Lung microvascular endothelial cell (primary cell): ENCODE data around the gene BLMH. TPM values are rescaled to one million over a fixed set of nuclear protein-coding genes. Genes with fewer than 3 reads are reported as not detected.

Experiments
- DNase-seq, 2 donors: peaks; one replicate each; pipeline versions ENCODE4 v3.0.0 to v3.0.0-alpha.2; 2010; ENCODE audit warnings: low read depth in 2 of 2
- total RNA-seq: library from RNA; depleted of rRNA; stranded (reverse); fragments of >200 nt; gene quantifications from 2 replicates; pipeline ENCODE4 v1.2.1, GENCODE V29; 2014

Gene BLMH
- total RNA-seq, 1 donor from 2014 or later = 33.1 TPM

DNA sequence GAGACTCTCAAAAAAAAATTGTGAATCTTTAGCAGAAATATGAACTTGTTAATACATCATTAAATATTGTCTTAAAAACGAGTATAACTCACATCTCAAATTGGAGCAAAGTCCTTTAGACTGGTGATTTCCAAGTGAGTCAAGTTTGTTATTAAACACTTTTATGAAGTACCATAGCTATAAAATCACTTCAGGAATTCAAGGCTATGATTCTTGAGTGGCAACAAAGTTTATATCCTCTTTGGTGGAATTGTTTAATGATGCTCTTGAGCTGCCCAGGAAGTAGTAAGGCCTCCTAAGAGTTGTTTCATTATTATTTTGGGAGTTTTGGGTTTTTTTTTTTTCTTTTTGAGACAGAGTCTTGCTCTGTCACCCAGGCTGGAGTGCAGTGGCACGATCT is 16.7 kb upstream of the BLMH start:
- DNase-seq = no peak

DNA sequence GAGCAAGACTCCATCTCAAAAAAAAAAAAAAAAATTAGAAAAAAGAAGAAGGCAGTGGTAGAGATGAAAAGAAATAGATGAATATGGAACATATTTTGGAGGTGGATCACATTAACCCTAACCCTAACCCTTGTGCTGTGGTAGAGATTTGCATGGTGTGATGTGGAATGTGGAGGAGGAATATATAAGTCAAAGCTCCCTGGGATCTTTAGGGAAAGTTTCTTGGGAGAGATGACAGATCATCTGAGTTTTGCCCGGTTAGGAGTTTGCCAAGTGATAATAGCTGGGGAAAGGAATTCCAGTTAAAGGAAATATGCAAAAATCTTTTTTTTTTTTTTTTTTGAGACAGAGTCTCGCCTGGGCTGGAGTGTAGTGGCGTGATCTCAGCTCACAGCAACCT is 13.0 kb upstream of the BLMH start:
- DNase-seq = no peak

DNA sequence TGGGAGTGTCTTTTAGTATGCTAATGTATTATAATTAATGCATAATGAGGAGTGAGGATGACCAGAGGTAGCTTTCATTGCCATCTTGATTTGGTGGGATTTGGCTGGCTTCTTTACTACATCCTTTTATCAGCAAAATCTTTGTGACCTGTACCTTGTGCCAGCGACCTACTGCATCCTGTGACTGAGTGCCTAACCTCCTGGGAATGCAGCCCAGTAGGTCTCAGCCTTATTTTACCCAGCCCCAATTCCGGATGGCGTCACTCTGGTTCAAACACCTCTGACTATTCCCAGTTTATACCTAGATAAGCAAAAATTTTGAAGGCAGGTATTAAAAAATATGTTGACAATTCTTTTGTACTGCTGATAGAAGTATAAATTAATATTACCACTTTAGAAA is 10.5 kb upstream of the BLMH start:
- DNase-seq = no peak

DNA sequence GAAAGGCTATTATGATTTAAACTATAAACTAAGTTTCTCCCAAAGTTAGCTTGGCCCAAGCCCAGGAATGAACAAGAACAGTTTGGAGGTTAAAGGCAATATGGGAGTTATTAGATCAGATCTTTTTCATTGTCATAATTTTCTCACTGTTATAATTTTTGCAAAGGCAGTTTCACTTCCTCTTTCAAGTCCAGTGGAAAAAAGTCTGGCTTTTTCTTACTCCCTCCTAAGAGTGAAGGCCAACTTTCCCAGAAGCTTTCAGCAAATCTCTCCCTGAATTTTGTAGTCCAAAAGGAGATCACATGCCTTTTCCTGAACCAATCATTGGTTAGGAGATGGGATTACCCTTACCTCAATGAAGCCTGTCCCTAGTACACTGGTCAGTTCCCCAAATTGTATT is 9.1 kb upstream of the BLMH start:
- DNase-seq = no peak

DNA sequence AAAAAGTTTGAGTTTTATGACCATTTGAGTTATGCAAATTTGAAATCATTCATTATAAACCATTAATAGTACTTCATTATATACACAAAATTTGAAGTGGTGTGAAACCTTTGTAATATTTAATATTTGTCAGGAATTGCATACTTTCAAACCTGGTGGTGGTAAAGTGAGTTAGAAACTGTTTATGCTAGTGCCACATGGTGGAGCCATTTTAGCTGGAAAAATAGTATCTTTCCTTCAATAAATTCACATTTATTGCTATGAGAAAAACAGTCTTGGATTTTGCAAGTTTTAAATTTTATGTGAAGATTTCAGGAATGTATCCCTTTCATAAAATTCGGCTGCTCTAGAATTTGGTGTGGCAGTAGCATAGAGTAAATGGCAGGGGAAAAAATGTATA is 7.3 kb upstream of the BLMH start:
- peak; percentile 26 to 60 for DNase-seq

DNA sequence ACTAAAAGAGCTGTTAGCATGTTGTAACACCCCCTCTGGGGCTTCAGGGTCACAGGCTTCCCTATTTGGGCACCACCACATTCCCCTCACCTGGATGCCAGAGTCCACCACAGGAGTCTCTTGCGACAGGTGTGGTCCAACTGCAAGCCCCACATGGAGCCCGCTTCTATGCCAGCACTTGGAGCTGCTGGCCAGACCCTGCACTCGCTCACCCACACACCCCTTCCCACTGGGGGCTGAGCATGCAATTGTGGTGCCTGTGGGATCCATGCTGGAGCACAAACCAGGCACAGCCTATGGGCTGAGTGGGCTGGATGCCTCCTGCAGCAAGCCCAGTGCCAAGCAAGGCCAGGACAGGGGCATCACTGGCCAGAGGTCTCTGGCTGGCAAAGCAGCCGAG is 6.0 kb upstream of the BLMH start:
- no peak for DNase-seq

DNA sequence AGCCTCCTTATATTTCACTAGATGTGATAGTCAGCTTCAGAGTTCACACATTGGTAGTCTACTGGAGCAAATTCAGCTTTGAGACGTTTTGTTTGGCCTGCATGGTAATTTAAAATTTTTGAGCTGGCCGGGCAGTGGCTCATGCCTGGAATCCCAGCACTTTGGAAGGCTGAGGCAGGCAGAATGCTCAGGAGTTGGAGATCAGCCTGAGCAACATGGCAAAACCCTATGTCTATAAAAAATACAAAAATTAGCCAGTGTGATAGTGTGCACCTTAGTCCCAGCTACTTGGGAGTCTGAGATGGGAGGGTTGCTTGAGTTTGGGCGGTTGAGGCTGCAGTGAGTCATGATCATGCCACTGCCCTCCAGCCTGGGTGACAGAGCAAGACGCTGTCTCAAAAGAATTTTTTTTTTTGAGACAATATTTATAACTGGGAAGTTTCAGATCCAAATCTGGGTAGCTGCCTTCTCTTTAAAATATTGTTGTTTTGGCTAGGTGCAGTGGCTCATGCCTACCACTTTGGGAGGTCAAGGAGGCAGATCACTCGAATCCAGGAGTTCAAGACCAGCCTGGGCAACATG is 4.8 kb upstream of the BLMH start:
- no peak for DNase-seq

DNA sequence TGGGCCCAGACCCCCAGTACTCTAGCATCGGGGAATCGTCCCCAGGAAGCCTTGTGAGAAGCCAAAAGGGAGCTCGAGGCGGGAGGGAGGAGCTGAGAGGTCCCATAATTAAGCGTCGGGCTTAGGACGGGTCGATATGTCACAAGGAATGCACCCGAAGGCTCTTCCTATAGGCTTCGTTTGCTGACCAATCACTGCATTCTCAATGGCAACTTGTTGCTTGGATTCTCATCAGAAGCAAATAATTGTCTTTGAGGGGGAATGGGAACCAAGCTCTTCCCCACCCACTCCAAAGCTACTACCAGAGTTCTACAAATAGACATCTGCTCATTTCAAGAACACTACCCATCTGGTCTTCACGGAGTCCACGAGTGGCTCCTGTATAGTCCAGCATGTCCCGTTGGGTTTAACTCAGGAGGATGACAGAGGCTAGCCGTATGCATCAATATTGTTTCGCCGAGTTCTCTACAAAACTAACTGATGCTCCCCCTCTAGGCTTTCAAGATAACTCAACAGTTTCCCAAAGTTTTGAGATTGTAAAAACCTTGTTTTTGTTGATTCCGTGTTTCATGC is 628 bp upstream of the BLMH start:
- peak in 1 of 2 donors; percentile 37 for DNase-seq

DNA sequence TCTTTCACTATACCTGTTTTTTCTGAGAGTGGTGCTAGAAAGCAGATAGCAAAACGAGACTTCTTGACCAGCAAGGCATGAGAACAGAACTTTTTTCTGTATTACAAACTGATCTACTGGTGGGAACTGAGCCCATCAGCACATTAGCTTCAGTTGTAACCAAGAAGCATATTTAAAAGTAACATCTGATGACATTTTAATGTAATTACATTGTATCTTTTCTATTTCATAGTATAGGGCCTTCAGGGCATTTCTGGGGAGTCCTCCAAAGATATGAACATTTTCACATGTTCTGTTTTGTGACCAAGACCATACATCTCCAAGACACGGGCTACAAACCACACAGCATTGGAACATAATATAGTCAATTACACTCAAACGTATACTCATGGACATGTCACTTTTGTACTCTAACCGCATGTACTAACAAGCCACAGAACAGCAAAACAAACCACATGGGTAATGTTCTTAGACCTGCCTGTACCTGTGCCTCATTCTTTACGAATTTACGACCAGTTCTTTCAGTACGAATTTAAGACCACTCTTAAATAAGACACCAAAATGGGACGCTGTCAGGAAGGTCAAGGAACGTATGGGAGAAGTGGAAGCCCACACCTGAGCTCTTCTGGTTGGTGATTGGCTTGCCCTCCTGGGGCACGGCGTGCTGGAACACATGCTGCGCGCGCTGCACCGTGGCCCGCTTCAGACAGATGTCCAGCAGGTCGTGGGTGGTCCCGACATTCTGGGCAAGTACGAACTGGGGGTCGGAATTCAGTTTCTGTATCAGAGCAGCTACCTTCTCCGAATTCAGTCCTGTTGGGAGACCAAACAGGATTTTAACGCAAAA is 825 bp downstream of the BLMH start:
- peak; percentile 45 to 59 for DNase-seq

DNA sequence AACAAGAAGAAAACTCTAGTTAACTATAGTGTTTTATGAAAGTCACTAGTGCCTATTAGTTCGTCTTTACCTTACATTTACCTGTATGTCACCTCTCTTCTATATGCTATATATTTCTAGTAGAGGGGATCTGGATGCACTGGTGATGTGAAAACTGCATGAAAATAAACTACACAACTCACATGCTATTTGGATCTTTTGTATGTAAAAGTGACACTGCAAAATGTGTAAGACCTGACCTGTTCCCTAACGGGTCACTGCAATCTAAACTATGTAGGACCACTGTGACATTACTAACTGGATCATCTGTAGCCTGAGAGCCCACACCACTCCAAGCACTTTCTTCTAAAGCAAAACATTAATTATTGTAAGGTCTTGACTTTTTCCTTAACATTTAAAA is 1.7 kb downstream of the BLMH start:
- no peak for DNase-seq

DNA sequence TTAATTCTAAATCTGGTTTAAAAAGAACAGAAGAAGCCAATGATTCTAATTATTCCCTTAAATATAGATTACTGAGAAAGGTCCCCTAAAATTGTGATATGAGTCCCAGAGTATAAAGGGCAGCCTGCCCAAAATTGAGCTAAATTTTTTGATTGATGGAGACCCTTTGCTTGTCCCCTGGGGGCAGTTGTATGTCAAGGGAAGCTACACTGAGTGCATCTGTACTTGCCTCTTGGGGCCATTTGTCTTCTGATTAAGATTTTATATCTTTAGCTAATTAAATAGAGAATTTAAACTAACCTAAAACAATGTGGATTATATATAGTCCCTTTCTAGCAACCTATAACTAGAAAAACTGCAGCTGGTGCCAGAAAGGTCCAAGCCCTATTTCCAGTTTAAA is 12.6 kb downstream of the BLMH start:
- no peak for DNase-seq

DNA sequence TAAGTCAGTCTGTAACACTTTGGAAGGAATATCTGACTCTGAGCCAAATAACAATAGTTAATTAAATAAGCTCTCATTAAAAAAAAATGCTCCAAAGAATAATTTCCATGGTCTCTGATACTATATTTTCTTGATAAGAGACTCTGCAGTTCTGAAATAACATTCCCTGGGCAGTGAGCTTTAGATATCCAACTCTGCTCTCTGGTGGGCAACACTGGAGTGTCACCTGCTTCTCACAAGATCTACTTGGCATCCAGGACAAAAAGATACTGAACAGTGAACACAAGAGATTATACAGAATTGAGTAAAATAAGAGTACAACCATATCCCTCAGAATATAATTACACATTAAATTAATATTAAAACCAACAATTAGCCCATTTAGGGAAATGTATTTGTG is 13.7 kb downstream of the BLMH start:
- DNase-seq = peak; percentile 72 to 87

DNA sequence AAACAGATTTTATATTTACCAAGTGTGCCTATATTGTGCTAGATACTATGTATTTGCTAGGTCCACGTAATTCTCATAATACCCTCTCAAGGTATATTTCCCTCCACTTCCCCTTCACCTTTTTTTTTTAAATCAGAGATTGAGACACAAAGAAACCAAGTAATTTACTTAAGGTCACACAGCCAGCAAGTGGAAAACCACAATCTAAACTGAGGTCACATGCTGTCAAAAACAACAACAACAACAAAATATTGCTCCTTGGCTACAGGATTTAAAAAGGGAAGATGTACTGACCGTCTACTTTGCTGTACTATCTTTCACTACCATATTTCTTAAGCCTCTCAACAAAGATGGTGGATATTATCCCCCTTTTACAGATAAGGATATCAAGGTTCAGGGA is 15.8 kb downstream of the BLMH start:
- DNase-seq = no peak

DNA sequence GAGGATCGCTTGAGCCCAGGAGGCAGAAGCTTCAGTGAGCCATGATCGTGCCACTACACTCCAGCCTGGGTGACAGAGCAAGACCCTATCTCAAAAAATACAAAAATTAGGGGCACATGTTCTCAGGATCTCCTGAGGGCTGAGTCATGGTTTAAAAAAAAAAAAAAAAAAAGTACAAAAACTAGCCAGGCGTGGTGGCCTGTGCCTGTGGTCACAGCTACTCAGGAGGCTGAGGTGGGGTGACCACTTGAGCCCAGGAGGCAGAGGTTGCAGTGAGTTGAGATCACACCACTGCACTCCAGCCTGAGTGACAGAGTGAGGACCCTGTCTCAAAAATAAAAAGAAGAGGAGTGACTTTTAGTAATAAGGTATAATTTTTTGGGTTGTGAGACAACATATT is 16.9 kb downstream of the BLMH start:
- DNase-seq = no peak

DNA sequence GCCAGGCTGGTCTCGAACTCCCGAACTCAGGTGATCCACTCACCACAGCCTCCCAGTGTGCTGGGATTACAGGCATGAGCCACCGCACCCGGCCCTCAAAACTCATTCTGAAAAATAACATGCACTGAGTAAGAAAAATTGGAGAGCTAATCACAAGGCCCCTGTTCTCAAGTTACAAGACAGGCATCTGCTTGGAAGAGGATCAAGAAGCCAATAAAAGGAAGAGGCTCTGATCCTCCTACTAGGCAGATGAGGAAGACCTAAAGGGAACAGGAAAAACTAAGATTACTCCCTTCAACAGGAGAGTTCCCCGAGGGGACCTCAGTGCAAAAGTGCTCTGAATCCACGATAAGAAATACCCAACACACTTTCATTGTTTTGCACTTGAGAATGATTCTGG is 18.4 kb downstream of the BLMH start:
- no peak for DNase-seq

DNA sequence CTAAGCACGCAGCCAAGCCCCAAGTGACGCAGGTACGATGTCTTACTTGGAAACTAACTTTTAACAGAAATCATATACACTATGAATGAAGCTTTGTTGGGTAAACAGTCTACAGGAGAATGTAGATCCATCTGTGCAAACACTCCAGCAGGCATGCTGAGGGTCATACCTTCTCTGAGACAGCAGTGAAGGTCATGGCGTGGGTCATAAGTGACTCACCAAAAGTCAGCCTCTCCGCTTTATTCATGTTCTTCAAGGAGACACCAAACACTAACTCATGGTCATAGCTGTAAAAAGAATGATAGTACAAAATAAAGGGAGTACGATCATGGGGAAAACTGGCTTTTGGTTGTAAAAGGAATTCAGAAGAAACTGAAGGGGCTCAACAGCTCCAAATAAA is 20.6 kb downstream of the BLMH start:
- DNase-seq = peak in 1 of 2 donors; percentile 61

DNA sequence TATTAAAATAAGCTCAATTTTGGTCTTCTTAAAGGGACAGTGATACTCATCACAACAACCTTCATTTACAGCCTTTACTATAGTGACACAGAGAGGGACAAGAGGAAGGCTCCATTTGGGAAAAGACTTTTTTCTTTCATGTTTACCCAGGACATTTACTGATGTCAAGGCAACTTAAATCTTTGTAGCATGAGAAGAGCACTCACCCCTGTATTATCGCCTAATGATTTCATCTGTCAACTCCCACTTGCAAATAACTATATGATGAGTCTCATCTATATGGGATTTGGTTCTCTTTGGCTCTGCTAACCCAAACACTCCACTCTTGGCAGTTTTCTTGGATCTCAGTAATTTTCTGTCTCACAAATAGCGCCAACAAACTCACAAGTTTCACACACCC is 24.1 kb downstream of the BLMH start:
- DNase-seq = no peak

DNA sequence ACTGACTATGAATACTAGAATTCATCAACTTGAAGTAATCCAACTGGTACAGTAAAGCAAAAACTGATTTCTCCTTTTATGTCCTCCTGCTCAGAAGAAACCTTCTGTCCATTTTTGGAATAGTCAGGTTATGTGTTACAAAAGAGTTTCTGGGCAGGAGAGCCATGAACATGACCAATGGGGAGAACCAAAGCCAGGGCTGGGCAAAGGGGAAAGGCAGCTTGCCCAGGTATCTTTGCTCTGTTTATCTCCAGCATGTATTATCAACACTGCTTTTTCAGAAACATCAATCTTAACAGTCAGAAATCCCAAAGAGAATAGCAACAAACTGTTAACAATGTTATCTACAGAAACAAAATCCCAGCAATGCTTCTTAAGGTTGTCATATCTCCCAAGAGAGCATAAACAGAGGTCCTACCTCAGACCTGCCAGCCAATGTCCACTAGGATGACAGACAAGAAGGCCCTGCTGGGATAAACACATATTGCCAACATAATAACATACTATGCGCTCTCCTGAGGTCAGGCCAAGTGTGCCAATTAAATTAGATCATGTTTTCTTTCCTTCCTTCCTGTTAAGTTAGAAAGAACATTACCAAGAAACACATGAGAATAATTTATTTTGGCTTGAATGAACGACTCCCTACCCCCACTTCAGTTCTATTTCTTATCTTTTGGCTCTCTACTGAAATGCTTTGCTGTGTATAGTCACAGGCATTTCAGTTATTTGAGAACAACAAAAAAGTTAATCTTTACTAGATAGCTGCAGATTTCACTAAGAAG is 28.0 kb downstream of the BLMH start:
- DNase-seq = peak; percentile 48 to 67

DNA sequence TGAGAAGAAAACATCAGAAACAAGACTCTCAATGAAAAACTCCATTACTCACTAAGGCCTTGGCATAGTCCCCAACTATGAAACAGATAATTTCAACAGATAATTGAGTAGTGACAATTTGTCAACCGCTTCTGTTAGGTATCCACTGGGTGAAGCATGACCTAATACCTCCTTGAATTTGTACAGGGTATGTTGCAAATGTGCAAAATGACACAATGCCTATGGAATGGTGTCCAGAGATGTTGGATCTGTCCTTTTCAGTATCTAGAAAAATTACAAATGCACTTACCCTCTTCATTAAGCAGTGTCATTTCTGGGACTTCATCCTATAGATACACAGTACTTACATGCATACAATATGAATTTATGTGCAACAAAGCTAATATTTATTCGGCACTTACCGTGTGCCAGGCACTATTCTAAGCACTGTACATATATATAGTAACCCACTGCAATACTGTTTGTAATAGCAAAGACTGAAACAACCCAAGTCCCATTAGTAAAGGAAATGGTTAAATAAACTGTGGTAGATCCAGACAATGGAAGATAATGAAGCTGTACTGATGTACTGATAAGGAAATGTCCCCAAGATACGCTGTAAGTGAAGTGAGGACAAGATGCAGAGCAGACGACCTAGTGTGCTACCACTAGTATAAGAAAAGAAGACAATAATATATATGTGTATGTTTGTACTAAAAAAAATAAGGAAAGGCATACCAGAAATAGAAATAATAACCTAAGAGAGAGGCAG is 34.8 kb downstream of the BLMH start:
- peak in 1 of 2 donors; percentile 42 for DNase-seq

DNA sequence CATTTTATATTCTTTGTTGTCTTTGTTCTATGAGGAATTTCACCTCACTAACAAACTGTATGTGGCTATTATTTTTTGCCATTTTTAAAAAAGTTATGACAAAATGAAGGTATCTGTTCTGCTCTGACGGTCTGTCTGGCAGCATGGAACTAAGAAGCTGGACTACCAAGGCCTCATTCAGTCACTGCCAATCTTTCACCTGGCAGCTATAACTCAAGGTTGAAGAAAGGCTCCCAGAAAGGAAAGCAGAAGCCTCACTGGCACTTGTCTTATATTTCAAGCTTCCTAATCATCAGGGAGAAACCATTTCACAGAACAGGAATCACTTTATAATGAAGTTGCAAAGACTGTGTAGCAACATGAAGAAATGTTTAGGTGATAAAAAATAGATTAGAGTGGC is 37.6 kb downstream of the BLMH start:
- no peak for DNase-seq

DNA sequence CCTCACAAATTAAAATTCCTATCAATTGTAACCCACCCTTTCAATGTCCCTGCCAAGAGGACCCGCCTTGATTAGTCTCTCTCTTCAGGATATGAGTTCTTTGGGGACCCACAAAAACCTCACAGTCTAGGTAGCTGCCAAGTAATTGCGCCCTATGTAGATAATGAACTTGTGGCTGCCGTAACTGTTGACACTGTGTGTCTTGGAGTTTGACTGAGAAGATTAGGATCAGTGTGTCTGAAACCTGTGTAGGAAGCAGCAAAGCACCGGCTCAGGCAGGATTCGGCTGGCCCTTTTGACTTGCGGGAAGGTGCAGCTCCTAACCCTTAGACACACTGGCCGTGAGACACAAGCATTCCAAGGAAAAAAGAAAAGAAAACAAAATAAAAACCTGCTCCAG is 38.4 kb downstream of the BLMH start:
- DNase-seq = no peak

DNA sequence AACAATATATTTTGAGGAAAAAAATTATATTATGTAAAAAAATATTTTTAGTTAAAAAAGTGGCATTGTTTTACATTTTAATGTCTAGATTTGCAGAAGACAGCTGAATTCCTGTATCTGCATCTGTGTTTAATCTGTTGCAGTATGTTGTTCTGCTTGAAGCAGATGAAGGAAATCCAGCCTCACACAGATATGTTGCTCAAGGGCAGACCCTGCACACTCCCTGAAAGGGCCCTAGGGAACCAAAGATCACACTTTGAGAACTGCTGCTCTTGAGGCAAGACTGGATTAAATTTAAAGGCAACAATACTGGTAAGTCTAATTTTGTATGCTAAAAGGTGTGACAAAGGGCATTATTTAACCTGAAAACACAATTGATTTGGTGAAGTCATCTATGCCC is 39.8 kb downstream of the BLMH start:
- no peak for DNase-seq
